ENCODE data around the gene IGSF8.

IGSF8 gene

DNA sequence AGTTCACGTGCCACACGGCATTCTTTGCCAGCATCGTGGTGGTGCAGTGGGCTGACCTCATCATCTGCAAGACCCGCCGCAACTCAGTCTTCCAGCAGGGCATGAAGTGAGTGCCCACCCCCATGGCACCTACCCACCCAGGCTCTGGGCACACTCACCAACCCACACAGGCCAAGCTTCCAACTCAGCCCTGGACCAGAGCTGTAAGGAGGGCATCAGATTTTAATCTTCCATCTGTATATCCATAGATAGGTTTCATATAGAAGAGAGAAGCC, 38.4 kb upstream of the IGSF8 start:
- TF ChIP-seq, protein P1, sequence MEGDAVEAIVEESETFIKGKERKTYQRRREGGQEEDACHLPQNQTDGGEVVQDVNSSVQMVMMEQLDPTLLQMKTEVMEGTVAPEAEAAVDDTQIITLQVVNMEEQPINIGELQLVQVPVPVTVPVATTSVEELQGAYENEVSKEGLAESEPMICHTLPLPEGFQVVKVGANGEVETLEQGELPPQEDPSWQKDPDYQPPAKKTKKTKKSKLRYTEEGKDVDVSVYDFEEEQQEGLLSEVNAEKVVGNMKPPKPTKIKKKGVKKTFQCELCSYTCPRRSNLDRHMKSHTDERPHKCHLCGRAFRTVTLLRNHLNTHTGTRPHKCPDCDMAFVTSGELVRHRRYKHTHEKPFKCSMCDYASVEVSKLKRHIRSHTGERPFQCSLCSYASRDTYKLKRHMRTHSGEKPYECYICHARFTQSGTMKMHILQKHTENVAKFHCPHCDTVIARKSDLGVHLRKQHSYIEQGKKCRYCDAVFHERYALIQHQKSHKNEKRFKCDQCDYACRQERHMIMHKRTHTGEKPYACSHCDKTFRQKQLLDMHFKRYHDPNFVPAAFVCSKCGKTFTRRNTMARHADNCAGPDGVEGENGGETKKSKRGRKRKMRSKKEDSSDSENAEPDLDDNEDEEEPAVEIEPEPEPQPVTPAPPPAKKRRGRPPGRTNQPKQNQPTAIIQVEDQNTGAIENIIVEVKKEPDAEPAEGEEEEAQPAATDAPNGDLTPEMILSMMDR (IDR thresholded peaks at IDR 0.05; ENCODE audit: low read depth, low read length): no peak
- no peak overlapping the region for H3K4me3 ChIP-seq (ENCODE audit: low read depth, low read length)

- no peak overlapping the region for H3K4me3 ChIP-seq (ENCODE audit: low read depth, low read length)
- TF ChIP-seq, protein P1 (IDR thresholded peaks at IDR 0.05; ENCODE audit: low read depth, low read length): no peak
Observed at GRCh38 chr1:160136121-160136925, 37.9 kb upstream of the IGSF8 start.

DNA sequence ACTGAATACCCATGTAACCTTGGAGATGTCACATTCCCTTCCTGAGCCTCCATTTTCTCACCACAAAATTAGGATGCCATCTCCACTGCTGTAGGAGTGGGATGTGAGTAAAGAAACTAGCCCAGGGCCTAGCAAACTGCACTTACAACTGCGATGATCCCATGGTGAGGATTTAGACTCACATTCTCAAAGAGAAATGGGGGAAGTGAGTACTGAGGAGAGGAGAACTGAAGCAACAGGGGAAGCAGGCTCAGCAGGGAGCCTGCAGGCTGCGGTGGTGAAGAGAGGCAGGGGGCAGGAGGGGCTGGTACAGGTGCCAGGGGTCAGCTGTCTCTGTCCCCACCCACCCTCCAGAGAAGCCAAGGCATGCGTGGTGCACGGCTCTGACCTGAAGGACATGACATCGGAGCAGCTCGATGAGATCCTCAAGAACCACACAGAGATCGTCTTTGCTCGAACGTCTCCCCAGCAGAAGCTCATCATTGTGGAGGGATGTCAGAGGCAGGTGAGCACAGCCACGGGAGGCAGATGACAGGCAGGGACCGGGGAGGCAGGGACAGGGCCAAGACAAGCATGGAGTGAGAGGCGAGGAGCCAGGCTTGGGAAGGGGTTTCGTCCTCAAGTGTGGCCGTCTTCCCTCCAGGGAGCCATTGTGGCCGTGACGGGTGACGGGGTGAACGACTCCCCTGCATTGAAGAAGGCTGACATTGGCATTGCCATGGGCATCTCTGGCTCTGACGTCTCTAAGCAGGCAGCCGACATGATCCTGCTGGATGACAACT, 36.6 kb upstream of the IGSF8 start:
- TF ChIP-seq, protein P1 (IDR thresholded peaks at IDR 0.05; ENCODE audit: low read depth, low read length): no peak
- no peak overlapping the region for H3K4me3 ChIP-seq (ENCODE audit: low read depth, low read length)

GRCh38 chr1:160133990-160134770, 35.8 kb upstream of the IGSF8 start:
- TF ChIP-seq, protein P1 (IDR thresholded peaks at IDR 0.05; ENCODE audit: low read depth, low read length): no peak
- no peak overlapping the region for H3K4me3 ChIP-seq (ENCODE audit: low read depth, low read length)

DNA sequence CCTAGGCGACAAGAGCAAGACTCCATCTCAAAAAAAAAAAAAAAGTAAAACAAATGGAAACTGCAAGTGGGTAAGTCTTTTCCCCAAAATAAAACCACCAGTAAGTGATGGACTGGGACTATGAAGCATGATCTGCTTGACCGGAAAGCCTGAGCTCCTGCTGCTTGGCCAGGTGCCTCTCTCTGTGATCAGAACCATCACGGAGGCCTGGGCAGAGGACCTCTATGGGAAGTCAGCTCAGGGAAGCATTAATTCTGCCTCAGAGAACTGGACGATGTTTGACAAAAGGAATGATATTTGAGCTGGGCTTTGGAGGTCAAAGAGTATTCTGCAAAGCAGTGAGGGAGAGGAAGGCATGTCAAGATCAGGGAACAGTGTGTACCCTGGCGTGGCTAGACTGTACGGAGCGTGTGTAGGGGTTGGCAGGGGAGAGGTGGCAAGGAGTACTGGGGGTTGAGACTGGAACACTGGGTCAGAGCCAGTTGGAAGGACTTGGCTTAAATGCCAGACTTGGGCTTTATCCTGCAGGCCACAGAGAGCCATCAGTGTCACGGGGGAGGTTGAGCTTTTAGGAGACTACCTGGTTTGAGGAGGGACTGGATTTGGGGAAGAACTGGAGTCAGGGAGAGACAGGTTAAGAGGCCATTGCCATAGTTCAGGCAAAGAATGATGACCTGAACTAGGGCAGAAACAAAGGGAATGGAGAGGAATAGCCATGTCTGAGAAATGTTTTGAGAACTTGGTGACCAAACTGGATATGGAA, 33.6 kb upstream of the IGSF8 start:
- H3K4me3 ChIP-seq (ENCODE audit: low read depth, low read length): no peak overlapping the region
- TF ChIP-seq, protein P1 (IDR thresholded peaks at IDR 0.05; ENCODE audit: low read depth, low read length): no peak

DNA sequence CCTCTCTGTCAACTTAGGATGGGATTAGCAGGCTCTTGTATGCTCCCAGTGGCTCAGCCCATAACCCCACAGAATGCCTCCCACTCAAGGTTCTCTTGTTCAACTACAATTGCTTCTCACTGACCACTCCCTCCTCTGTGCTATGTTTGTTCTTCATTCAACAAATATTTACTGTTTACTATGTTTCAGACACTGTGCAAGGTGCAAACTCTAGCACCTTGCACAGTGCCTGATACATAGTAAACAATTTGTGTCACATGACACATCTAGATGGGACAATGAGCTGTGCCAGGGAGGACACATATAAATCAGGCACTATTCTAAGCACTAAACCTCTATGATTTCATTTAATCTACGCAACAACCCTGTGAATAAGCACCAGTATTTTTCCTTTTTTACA, 32.5 kb upstream of the IGSF8 start:
- TF ChIP-seq, protein P1 (IDR thresholded peaks at IDR 0.05; ENCODE audit: low read depth, low read length): no peak
- H3K4me3 ChIP-seq (ENCODE audit: low read depth, low read length): no peak overlapping the region

All from WI38 (cell line).